ENCODE results near the gene GYPC.
A peak's percentile ranks its signal among the peaks of the same experiment; 100 is the strongest.
"Not testable (repeated sequence)": the region's sequence is repeated elsewhere in the genome, so short reads cannot be mapped to it uniquely, and the experiment has no call there.

GYPC gene

DNA sequence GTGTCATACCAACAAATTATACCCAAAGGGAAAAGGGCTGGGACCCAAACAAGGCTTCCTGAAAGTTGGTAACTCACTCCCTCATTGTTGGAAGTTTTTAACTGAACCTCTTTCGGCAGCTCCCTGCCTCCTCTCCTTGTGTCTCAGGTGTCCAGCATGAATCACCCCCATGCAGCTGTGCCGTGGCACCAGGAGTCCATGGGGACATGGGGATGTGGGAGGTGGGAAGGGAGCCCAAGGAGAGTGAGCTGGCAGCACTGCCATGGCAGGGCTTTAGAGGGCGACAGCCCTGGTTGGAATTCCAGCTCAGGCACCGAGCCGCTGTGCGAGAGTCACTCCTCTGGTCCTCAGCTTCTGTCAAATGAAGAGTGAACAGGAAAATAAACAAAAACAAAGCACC lies 12.5 kb upstream of the GYPC start:
- Histone ChIP-seq H3K9me3 (ENCODE audit: control insufficient read depth, insufficient read depth, low read length) (no peaks in the 10 kb centered on the region), H3K9ac (ENCODE audit: low read depth, low read length) (no peak overlapping the region), H3K4me1 (ENCODE audit: insufficient read depth, low read length) (no peaks in the 10 kb centered on the region), H3K36me3 (ENCODE audit: insufficient read depth, low read length) (no peaks in the 10 kb centered on the region)

DNA sequence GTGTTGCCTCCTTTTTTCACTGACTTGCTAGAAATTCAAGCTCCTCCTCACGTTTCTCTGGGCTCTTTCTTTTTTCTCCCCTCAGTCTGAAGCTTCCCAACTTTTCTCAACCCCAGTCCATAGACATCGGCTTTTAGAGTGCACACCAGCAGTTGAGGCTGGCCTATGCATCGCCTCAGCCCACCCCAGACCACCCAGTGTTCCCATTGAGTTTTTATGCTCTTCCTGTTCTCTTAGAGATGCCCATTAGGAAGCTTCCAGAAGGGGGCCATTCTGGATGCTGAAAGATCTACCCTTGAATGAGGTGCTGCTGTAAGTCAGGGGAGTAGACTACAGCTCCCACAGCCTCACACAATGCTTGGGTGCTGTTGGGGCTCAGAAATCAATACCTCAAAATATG lies 12.0 kb upstream of the GYPC start:
- H3K36me3 ChIP-seq (ENCODE audit: insufficient read depth, low read length): no peaks in the 10 kb centered on the region
- H3K4me1 ChIP-seq (ENCODE audit: insufficient read depth, low read length): no peaks in the 10 kb centered on the region
- no peaks in the 10 kb centered on the region for H3K9me3 ChIP-seq (ENCODE audit: control insufficient read depth, insufficient read depth, low read length)
- no peak overlapping the region for H3K9ac ChIP-seq (ENCODE audit: low read depth, low read length)

DNA sequence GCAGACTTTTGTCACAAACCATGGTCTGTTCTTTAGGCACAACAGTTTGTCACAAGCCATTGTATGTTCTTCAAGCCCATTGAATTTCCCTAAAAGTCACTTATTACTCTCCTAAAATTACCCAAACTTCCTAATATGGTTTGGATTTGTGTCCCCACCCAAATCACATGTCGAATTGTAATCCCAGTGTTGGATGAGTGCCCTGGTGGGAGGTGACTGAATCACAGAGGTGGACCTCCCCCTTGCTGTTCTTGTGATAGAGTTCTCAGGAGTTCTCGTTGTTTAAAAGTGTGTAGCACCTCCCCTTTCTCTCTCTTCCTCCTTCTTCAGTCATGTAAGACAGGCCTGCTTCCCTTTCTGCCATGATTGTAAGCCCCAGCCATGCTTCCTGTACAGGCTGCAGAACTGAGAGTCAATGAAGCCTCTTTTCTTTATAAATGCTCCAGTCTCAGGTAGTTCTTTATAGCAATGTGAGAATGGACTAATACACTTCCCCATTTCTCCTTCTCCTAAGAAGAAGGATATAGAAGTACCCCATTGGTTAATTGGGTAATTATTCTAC lies 11.2 kb upstream of the GYPC start:
- Histone ChIP-seq H3K36me3 (ENCODE audit: insufficient read depth, low read length) (no peaks in the 10 kb centered on the region), H3K9ac (ENCODE audit: low read depth, low read length) (no peak overlapping the region), H3K9me3 (ENCODE audit: control insufficient read depth, insufficient read depth, low read length) (no peaks in the 10 kb centered on the region), H3K4me1 (ENCODE audit: insufficient read depth, low read length) (no peaks in the 10 kb centered on the region)

DNA sequence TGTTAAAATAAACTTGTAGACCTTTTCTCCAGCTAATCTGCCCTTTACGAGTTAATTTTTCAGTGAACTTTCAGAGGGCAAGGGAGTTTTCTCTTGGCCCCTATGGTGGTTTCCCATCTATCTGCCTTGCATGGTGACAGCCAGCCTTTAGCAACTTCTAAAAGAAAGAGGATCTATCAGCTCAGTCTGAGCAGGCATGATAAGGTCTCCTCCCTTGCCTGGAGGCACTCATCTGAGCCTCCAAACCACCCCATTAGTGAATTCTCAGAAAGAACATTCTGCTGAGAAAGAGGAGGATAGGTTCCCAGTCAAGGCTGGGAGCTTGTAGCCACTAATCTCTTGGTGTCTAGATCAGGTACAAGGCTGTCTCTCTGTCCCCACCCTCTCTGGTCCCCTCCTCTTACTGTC lies 10.7 kb upstream of the GYPC start:
- H3K9me3 ChIP-seq (ENCODE audit: control insufficient read depth, insufficient read depth, low read length): no peaks in the 10 kb centered on the region
- H3K9ac ChIP-seq (ENCODE audit: low read depth, low read length): no peak overlapping the region
- H3K4me1 ChIP-seq (ENCODE audit: insufficient read depth, low read length): no peaks in the 10 kb centered on the region

DNA sequence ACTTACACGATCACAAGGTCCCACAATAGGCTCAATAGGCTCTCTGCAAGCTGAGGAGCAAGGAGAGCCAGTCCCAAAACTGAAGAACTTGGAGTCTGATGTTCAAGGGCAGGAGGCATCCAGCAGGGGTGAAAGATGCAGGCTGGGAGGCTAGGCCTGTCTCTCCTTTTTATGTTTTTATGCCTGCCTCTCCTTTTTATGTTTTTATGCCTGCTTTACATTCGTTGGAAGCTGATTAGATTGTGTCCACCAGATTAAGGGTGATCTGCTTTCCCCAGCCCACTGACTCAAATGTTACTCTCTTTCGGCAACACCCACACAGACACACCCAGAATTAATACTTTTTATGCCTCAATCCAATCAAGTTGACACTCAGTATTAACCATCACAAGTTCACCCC lies 9.9 kb upstream of the GYPC start:
- Histone ChIP-seq H3K9me3 (ENCODE audit: control insufficient read depth, insufficient read depth, low read length) (no peaks in the 10 kb centered on the region), H3K36me3 (ENCODE audit: insufficient read depth, low read length) (no peaks in the 10 kb centered on the region), H3K9ac (ENCODE audit: low read depth, low read length) (no peak overlapping the region), H3K4me1 (ENCODE audit: insufficient read depth, low read length) (no peaks in the 10 kb centered on the region)

More for the DNA sequence above, 10.7 kb upstream of the GYPC start:
- no peaks in the 10 kb centered on the region for H3K36me3 ChIP-seq (ENCODE audit: insufficient read depth, low read length)

DNA sequence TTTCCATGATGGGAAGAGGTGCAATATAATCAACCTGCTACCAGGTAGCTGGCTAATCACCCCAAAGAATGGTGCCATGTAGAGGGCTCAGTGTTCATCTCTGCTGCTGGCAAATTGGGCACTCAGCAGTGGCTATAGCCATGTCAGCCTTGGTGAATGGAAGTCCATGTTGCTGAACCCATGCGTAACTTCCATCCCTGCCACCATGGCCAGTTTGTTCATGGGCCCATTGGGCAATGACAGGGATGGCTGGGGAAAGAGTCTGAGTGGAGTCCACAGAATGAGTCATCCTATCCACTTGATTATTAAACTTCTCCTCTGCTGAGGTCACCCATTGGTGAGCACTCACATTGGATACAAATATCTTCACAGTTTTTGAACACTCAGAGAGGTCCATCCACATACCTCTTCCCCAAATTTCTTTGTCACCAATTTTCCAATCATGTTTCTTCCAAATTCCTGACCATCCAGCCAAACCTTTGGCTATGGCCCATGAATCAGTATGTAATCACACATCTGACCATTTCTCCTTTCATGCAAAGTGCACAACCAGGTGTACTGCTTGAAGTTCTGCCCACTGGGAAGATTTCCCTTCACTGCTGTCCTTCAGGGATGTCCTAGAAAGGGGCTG lies 8.1 kb upstream of the GYPC start:
- H3K9ac ChIP-seq (ENCODE audit: low read depth, low read length); H3K4me1 ChIP-seq (ENCODE audit: insufficient read depth, low read length); H3K9me3 ChIP-seq (ENCODE audit: control insufficient read depth, insufficient read depth, low read length); H3K36me3 ChIP-seq (ENCODE audit: insufficient read depth, low read length): not testable (repeated sequence)

DNA sequence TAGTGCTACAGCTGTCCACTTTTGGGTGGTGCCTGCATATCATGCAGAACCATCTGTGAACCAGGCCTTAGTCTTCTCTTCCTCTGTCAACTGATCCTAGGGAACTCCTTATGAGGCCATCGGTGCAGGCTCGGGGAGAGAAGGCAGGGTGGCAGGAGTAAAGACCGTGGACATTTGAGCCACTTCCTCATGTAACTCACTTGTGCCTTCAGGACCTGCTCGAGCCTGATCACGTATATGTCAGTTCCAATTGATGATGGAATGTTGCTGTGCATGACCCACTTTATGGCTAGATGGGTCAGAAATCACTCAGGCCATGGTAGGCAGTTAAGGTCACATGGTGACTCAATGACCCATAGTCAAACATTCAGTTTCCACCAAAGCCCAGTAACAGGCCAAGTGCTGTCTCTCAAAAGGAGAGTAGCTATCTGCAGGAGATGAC lies 7.6 kb upstream of the GYPC start:
- H3K9ac ChIP-seq (ENCODE audit: low read depth, low read length); H3K36me3 ChIP-seq (ENCODE audit: insufficient read depth, low read length); H3K4me1 ChIP-seq (ENCODE audit: insufficient read depth, low read length); H3K9me3 ChIP-seq (ENCODE audit: control insufficient read depth, insufficient read depth, low read length): not testable (repeated sequence)

DNA sequence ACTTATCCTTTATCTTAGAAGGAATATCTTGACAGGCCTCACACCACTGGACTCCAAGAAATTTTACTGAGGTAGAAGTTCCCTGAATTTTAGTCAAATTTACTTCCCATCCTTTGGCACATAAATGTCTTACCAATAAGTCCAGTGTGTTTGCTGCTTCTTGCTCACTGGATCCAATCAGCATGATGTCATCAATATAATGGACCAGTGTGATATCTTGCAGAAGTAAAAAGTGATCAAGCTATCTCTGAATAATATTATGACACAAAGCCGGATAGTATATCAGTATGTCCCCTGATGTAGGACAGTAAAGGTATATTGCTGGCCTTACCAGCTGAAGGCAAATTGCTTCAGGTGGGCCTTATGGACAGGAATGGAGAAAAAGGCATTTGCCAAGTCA lies 6.9 kb upstream of the GYPC start:
- no peaks in the 10 kb centered on the region for H3K4me1 ChIP-seq (ENCODE audit: insufficient read depth, low read length)
- no peaks in the 10 kb centered on the region for H3K36me3 ChIP-seq (ENCODE audit: insufficient read depth, low read length)
- no peaks in the 10 kb centered on the region for H3K9me3 ChIP-seq (ENCODE audit: control insufficient read depth, insufficient read depth, low read length)
- H3K9ac ChIP-seq (ENCODE audit: low read depth, low read length): no peak overlapping the region

DNA sequence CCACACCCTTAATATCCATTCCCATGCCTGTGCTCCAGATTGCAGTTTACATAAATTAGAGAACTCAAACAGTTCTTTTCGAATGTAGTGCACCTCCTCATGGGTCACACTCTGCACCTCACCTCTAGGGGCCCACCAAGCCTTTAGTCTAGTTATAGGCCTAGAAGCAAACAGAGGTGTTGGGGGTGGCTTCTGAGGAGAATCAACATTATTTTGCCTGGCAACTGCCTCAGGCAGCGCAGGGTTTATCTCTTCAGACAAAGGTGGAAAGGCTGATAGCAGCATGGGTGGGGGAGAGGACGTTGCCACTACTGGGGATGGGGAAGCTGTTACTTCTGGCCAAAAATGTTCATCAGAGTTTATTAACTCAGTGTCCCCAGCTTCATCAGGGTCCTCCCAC lies 5.0 kb upstream of the GYPC start:
- H3K9me3 ChIP-seq (ENCODE audit: control insufficient read depth, insufficient read depth, low read length): no peaks in the 10 kb centered on the region
- no peaks in the 10 kb centered on the region for H3K36me3 ChIP-seq (ENCODE audit: insufficient read depth, low read length)
- peaks cover 8% of the 10 kb centered on the region; the same call in 1 of the 2 replicates for H3K4me1 ChIP-seq (ENCODE audit: insufficient read depth, low read length)
- no peak overlapping the region for H3K9ac ChIP-seq (ENCODE audit: low read depth, low read length)

DNA sequence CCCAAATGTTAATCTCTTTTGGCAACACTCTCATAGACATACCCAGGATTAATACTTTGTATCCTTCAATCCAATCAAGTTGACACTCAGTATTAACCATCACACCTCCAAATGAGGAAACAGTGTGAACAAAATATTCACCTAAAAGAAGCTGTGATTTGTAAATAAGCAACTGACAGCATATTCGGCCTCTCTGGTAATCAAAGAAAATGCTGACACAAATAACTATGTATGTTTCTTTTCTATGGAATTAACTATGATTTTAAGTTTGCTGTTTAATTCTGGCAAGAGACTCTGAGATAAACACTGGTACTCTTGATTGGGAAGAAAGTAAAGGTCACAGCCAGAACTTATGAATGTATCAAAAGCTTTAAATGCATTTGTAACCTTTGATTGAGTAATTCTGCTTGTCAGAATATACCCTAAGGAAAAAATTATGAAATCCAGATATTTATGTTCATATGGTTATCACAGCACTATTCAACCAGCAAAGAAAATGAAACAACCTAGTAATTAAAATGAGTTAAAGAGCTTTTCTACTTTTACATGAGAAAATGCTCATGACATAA lies 3.6 kb upstream of the GYPC start:
- no peaks in the 10 kb centered on the region for H3K36me3 ChIP-seq (ENCODE audit: insufficient read depth, low read length)
- H3K9me3 ChIP-seq (ENCODE audit: control insufficient read depth, insufficient read depth, low read length): no peaks in the 10 kb centered on the region
- peaks cover 8% of the 10 kb centered on the region; the same call in 1 of the 2 replicates for H3K4me1 ChIP-seq (ENCODE audit: insufficient read depth, low read length)
- no peak overlapping the region for H3K9ac ChIP-seq (ENCODE audit: low read depth, low read length)

DNA sequence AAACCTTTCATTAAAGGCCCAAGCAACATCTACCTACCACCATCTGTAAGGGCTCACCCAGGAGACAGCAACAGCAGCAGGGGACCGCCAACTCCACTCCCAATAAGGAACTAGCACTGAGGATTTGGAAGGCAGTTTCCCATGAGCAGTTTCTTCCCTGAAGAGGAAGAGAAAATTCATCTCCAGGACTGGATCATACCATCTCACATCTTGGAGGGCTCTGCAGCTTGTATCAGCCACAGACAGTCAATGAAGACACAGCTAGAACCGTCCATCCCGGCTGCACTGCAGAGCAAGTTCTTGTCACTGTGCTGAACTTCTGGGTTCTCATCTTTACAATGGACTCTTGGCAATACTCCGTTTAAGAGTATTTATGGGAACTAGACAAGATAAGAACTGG lies 2.8 kb upstream of the GYPC start:
- no peaks in the 10 kb centered on the region for H3K9me3 ChIP-seq (ENCODE audit: control insufficient read depth, insufficient read depth, low read length)
- no peaks in the 10 kb centered on the region for H3K36me3 ChIP-seq (ENCODE audit: insufficient read depth, low read length)
- no peak overlapping the region for H3K9ac ChIP-seq (ENCODE audit: low read depth, low read length)
- H3K4me1 ChIP-seq (ENCODE audit: insufficient read depth, low read length): peaks cover 10% of the 10 kb centered on the region

DNA sequence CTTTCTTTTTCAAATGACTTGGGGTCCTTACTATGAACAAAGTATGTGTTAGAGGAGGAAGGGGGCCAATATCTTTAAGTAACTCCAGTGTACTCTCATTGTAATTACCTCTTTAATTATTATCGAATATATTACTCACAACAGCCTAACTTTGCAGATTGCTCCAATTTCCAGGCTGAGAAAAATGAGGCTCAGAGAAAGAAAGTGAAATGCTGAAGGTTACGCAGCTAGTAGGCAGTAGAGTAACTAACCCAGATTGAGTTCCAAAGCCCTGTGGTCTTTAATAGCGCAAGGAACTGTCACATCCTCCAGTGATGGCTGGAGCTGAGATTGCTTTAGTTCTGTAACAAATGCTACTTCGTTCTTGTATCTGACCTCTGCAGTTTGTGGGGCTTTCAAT lies 2.2 kb upstream of the GYPC start:
- Histone ChIP-seq H3K9me3 (ENCODE audit: control insufficient read depth, insufficient read depth, low read length) (no peaks in the 10 kb centered on the region), H3K36me3 (ENCODE audit: insufficient read depth, low read length) (no peaks in the 10 kb centered on the region), H3K4me1 (ENCODE audit: insufficient read depth, low read length) (peaks cover 17% of the 10 kb centered on the region), H3K9ac (ENCODE audit: low read depth, low read length) (no peak overlapping the region)

DNA sequence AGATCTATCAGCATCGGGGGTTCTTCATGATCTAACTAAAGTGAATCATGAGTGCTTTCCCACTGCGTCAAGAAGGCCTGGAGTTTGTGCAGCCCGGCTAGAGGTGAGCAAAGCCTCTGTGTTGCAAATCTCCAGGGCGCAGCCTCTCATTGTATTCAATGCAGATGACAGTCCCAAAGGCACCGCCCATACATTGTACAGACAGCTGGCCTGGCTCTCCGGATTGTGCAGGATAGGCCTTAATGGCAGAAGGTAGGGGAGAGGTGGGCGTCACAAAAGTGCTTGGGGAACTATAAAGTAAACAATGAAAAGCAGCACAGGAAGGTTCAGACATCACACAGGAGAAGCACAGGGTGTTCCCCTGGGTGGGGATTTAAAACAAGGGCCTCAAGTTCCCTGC lies 907 bp upstream of the GYPC start:
- 0 out of 2 replicates have a peak overlapping the region, but pooled peaks have one; percentile 80 for H3K9ac ChIP-seq (ENCODE audit: low read depth, low read length)
- no peaks in the 10 kb centered on the region for H3K9me3 ChIP-seq (ENCODE audit: control insufficient read depth, insufficient read depth, low read length)
- H3K4me1 ChIP-seq (ENCODE audit: insufficient read depth, low read length): peaks cover 24% of the 10 kb centered on the region
- 0 out of 2 replicates have a peak, but pooled peaks cover 3% of the 10 kb centered on the region for H3K36me3 ChIP-seq (ENCODE audit: insufficient read depth, low read length)

DNA sequence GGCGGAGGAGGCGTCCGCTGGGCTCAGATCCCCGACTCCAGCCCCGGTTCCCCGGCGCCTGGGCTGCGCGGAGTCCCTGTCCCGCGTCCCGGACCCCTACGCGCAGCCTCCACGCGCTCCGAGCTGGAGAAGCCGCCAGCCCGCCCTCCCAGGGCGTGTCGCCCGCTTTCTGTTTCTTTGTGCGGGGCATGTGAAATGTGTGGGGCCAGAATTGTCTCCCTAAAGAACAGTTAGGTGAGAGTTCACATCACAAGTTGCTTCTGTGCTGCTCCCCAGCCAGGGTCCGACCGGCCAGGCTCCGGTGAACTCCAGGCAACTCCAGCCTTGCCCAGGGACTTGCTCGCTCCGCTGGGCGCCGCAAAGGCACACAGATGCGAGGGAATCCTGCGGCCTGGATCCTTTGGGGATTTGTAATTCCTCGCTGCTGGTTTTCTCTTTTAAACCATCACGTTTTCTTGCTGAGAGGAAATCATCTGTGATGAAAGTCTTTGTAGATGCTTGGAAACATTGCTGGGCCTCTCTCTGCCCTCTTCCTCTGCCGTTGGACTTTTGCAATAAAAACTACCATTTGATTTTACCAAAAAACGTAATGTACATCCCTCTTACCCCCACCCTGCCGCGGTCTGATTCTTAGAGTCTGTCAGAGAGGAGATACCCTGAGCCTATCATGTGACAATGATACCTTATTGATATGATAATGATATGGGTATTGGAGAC lies 631 bp downstream of the GYPC start:
- peak overlapping the region; percentile 80 for H3K9ac ChIP-seq (ENCODE audit: low read depth, low read length)

More for the DNA sequence above, 631 bp downstream of the GYPC start:
- H3K9me3 ChIP-seq (ENCODE audit: control insufficient read depth, insufficient read depth, low read length): no peaks in the 10 kb centered on the region
- H3K4me1 ChIP-seq (ENCODE audit: insufficient read depth, low read length): peaks cover 24% of the 10 kb centered on the region
- H3K36me3 ChIP-seq (ENCODE audit: insufficient read depth, low read length): 0 out of 2 replicates have a peak, but pooled peaks cover 3% of the 10 kb centered on the region
